IMR-90 (cell line): Measurements from ENCODE around the gene DIP2C. TPM values are rescaled to one million over a fixed set of nuclear protein-coding genes. Genes with fewer than 3 reads are reported as not detected.

ENCODE experiments used
- ATAC-seq: fragments of 200-7000 bp; cut with Tn5 transposase; 2 replicates; pipeline ENCODE4 v1.9.1; 2020; ENCODE audit warnings: low read depth, mild to moderate bottlenecking, moderate library complexity
- BruUV-seq: library from RNA; stranded (reverse); fragments of 400-500 nt; replicated peaks from 2 replicates; lab custom pipeline; 2021; lab: Mats Ljungman, UMichigan
- CTCF ChIA-PET: fragments of 300-600 bp; formaldehyde crosslinking; extraction: SDS; loops from one replicate; lab custom pipeline; 2021; ENCODE audit warnings: antibody characterized with exemption; lab: Yijun Ruan, JAX
- POLR2A ChIA-PET: fragments of 300-600 bp; sonication (Branson Sonifier 250); formaldehyde crosslinking; loops from one replicate; lab custom pipeline; 2022; ENCODE audit warnings: antibody characterized with exemption; ENCODE audit not compliant: unreplicated experiment; lab: Charles Lee
- DNase-seq: peaks from one replicate; pipeline ENCODE4 v3.0.0; 2013
- H2AFZ ChIP-seq: replicated peaks from 2 replicates; pipeline ENCODE3; 2013; ENCODE audit warnings: low read length, mild to moderate bottlenecking; ENCODE audit not compliant: poor library complexity
- H2AK5ac ChIP-seq: 2 replicates; pipeline ENCODE4 v1.6.1; 2013; ENCODE audit warnings: low read depth, low read length, inconsistent platforms
- H2AK9ac ChIP-seq: replicated peaks from 2 replicates; pipeline ENCODE3; 2013; ENCODE audit warnings: mild to moderate bottlenecking, low read depth, low read length, moderate library complexity; ENCODE audit not compliant: poor library complexity
- H2BK120ac ChIP-seq: 2 replicates; pipeline ENCODE4 v1.6.1; 2013; ENCODE audit warnings: low read depth, low read length, inconsistent platforms
- H2BK15ac ChIP-seq: 3 replicates; pipeline ENCODE4 v1.6.1; 2013; ENCODE audit warnings: low read depth, low read length, inconsistent platforms
- H2BK20ac ChIP-seq: 2 replicates; pipeline ENCODE4 v1.6.1; 2013; ENCODE audit warnings: low read depth, mild to moderate bottlenecking, inconsistent platforms, low read length, moderate library complexity
- H2BK5ac ChIP-seq: 2 replicates; pipeline ENCODE4 v1.6.1; 2013; ENCODE audit warnings: mild to moderate bottlenecking, low read depth, low read length, inconsistent platforms; ENCODE audit not compliant: poor library complexity, severe bottlenecking
- H3K14ac ChIP-seq: replicated peaks from 2 replicates; pipeline ENCODE4 v1.6.1; 2013; ENCODE audit warnings: low read depth, low read length, inconsistent platforms
- H3K18ac ChIP-seq: 2 replicates; pipeline ENCODE4 v1.6.1; 2013; ENCODE audit warnings: low read depth, low read length, control low read depth
- H3K23ac ChIP-seq: 2 replicates; pipeline ENCODE4 v1.6.1; 2013; ENCODE audit warnings: low read depth, low read length, inconsistent platforms
- H3K27ac ChIP-seq: 2 replicates; pipeline ENCODE4 v1.5.1; 2013; ENCODE audit warnings: mild to moderate bottlenecking, control low read depth, low read length; ENCODE audit not compliant: insufficient read depth
- H3K27me3 ChIP-seq: 2 replicates; pipeline ENCODE4 v1.6.1; 2013; ENCODE audit warnings: low read length; ENCODE audit not compliant: control insufficient read depth, insufficient read depth
- H3K36me3 ChIP-seq: 2 replicates; pipeline ENCODE4 v1.6.1; 2013; ENCODE audit warnings: low read length, mixed read lengths; ENCODE audit not compliant: control insufficient read depth, insufficient read depth
- H3K4ac ChIP-seq: 2 replicates; pipeline ENCODE4 v1.6.1; 2013; ENCODE audit warnings: low read depth, low read length, inconsistent platforms
- H3K4me1 ChIP-seq: 2 replicates; pipeline ENCODE4 v1.6.1; 2013; ENCODE audit warnings: low read length, mixed read lengths; ENCODE audit not compliant: control insufficient read depth, insufficient read depth
- H3K4me2 ChIP-seq: 2 replicates; pipeline ENCODE4 v1.6.1; 2013; ENCODE audit warnings: low read depth, mild to moderate bottlenecking, control low read depth, low read length, moderate library complexity
- H3K4me3 ChIP-seq: 2 replicates; pipeline ENCODE4 v1.5.1; 2013; ENCODE audit warnings: low read depth, mild to moderate bottlenecking, control low read depth, low read length, moderate library complexity; ENCODE audit not compliant: insufficient read depth
- H3K56ac ChIP-seq: 2 replicates; pipeline ENCODE4 v1.6.1; 2013; ENCODE audit warnings: low read length, inconsistent platforms; ENCODE audit not compliant: insufficient read depth; ENCODE audit errors: extremely low read depth
- H3K79me1 ChIP-seq, 2 experiments: 2 replicates each; pipeline ENCODE4 v1.6.1; 2013; ENCODE audit warnings: low read length in 2 of 2, inconsistent platforms in 1 of 2, low read depth in 1 of 2
- H3K9ac ChIP-seq: 2 replicates; pipeline ENCODE4 v1.6.1; 2013; ENCODE audit warnings: low read depth, low read length, control low read depth
- H3K9me1 ChIP-seq: 2 replicates; pipeline ENCODE4 v1.6.1; 2013; ENCODE audit warnings: low read length, inconsistent platforms; ENCODE audit not compliant: insufficient read depth
- H3K9me3 ChIP-seq: 2 replicates; pipeline ENCODE4 v1.6.1; 2013; ENCODE audit warnings: low read length; ENCODE audit not compliant: control insufficient read depth, insufficient read depth
- H4K20me1 ChIP-seq: 2 replicates; pipeline ENCODE4 v1.6.1; 2013; ENCODE audit warnings: low read length, inconsistent platforms; ENCODE audit not compliant: insufficient read depth
- H4K5ac ChIP-seq: 2 replicates; pipeline ENCODE4 v1.6.1; 2013; ENCODE audit warnings: mild to moderate bottlenecking, low read depth, low read length, control low read depth
- H4K8ac ChIP-seq, 2 experiments: 2 replicates each; pipeline ENCODE4 v1.6.1; 2013; ENCODE audit warnings: low read depth in 2 of 2, low read length in 2 of 2, control low read depth in 1 of 2, inconsistent platforms in 1 of 2
- H4K91ac ChIP-seq: 2 replicates; pipeline ENCODE4 v1.6.1; 2013; ENCODE audit warnings: low read depth, low read length, inconsistent platforms; ENCODE audit not compliant: insufficient read depth
- BHLHE40 ChIP-seq: fragments of 150-350 bp; IDR thresholded peaks from 2 replicates; pipeline ENCODE4 v1.6.1; 2016; ENCODE audit warnings: mild to moderate bottlenecking, low read depth, low read length
- CEBPB ChIP-seq: IDR thresholded peaks from 2 replicates; pipeline ENCODE4 v1.6.1; 2012; ENCODE audit warnings: low read depth, low read length, improper control_type of control experiment
- CHD1 ChIP-seq: IDR thresholded peaks from 2 replicates; pipeline ENCODE4 v1.6.1; 2012; ENCODE audit warnings: low read depth, low read length, improper control_type of control experiment
- CTCF ChIP-seq: conservative IDR thresholded peaks from 2 replicates; pipeline ENCODE4 v1.5.1; 2012; ENCODE audit warnings: mild to moderate bottlenecking, low read depth, low read length, improper control_type of control experiment
- ELK1 ChIP-seq: fragments of 150-350 bp; IDR thresholded peaks from 2 replicates; pipeline ENCODE4 v1.6.1; 2016; ENCODE audit warnings: low read depth, mild to moderate bottlenecking, low read length, moderate library complexity, borderline replicate concordance
- FOS ChIP-seq: fragments of 150-350 bp; IDR thresholded peaks from 2 replicates; pipeline ENCODE4 v1.6.1; 2016; ENCODE audit warnings: low read depth, low read length
- MAFK ChIP-seq: IDR thresholded peaks from 2 replicates; pipeline ENCODE4 v1.6.1; 2012; ENCODE audit warnings: low read depth, low read length, improper control_type of control experiment
- MAZ ChIP-seq: IDR thresholded peaks from 2 replicates; pipeline ENCODE4 v1.6.1; 2012; ENCODE audit warnings: low read depth, mild to moderate bottlenecking, low read length, improper control_type of control experiment, moderate library complexity, borderline replicate concordance
- MXI1 ChIP-seq: IDR thresholded peaks from 2 replicates; pipeline ENCODE4 v1.6.1; 2012; ENCODE audit warnings: low read depth, mild to moderate bottlenecking, low read length, moderate library complexity, borderline replicate concordance
- NFE2L2 ChIP-seq: fragments of 150-350 bp; IDR thresholded peaks from 2 replicates; pipeline ENCODE4 v1.6.1; 2016; ENCODE audit warnings: low read depth, mild to moderate bottlenecking, low read length
- RAD21 ChIP-seq: IDR thresholded peaks from 2 replicates; pipeline ENCODE4 v1.6.1; 2012; ENCODE audit warnings: low read length, improper control_type of control experiment
- RCOR1 ChIP-seq: IDR thresholded peaks from 2 replicates; pipeline ENCODE4 v1.6.1; 2012; ENCODE audit warnings: mild to moderate bottlenecking, low read length, improper control_type of control experiment; ENCODE audit not compliant: insufficient replicate concordance
- RFX5 ChIP-seq: IDR thresholded peaks from 2 replicates; pipeline ENCODE4 v1.8.0; 2012; ENCODE audit warnings: low read depth, mild to moderate bottlenecking, low read length, moderate library complexity
- SMC3 ChIP-seq: fragments of 150-350 bp; IDR thresholded peaks from 2 replicates; pipeline ENCODE4 v1.6.1; 2016; ENCODE audit warnings: low read depth, mild to moderate bottlenecking, antibody characterized with exemption, low read length, moderate library complexity
- USF2 ChIP-seq: fragments of 150-350 bp; IDR thresholded peaks from 2 replicates; pipeline ENCODE4 v1.6.1; 2017; ENCODE audit warnings: mild to moderate bottlenecking, antibody characterized with exemption, low read length, low read depth
- WGBS, 2 experiments: methylation state at CpG; one replicate each; pipeline versions ENCODE4 v1.1.5 to v1.1.7; 2013; ENCODE audit warnings: missing lambda C conversion rate in 2 of 2; ENCODE audit not compliant: insufficient read length in 1 of 2; ENCODE audit errors: extremely low coverage in 2 of 2; 5-methylcytosine and 5-hydroxymethylcytosine counted together
- dilution Hi-C: fragments of 300-500 bp; cut with HindIII; formaldehyde crosslinking; loops from one replicate; pipeline ENCODE4 v1.14.3; 2018; ENCODE audit warnings: low sequenced_read_pairs; ENCODE audit not compliant: unreplicated experiment
- in situ Hi-C: fragments of 300-500 bp; cut with MboI; formaldehyde crosslinking; loops from 3 replicates; pipeline ENCODE4 v1.14.3; 2019; ENCODE audit warnings: low sequenced_read_pairs, inconsistent platforms, mixed read lengths
- intact Hi-C: fragments of 100-400 bp; cut with micrococcal nuclease; formaldehyde crosslinking; loops from 2 replicates; pipeline ENCODE4 v1.10.0; 2022
- polyA plus RNA-seq, 3 experiments: library from polyadenylated mRNA; depleted of rRNA; stranded (reverse); fragments of >200 nt; gene quantifications; 2 replicates each; pipeline ENCODE4 v1.2.3, GENCODE V29; 2012; ENCODE audit warnings: low replicate concordance in 1 of 3
- total RNA-seq: library from RNA; depleted of rRNA; stranded (reverse); fragments of >200 nt; gene quantifications from 2 replicates; pipeline ENCODE4 v1.2.3, GENCODE V29; 2012

DIP2C gene
- total and polyA plus RNA-seq, 2 of the 4 experiments (the other 2 are of a cell fraction), result 8.6 to 17.3 TPM

GRCh38 chr10:697097-697875 is 7.8 kb upstream of the DIP2C start:
- Histone ChIP-seq H4K8ac (no peak overlapping the region), H2BK15ac (no peak overlapping the region), H3K9me1 (peaks cover 6% of the 10 kb centered on the region), H2AFZ (no peak overlapping the region), H3K4me2 (no peak overlapping the region), H4K91ac (no peak overlapping the region), H3K14ac (no peak overlapping the region), H2AK9ac (no peak overlapping the region), H3K23ac (no peak overlapping the region), H2BK20ac (no peak overlapping the region), H2BK5ac (no peak overlapping the region), H2AK5ac (no peak overlapping the region), H3K9me3 (no peaks in the 10 kb centered on the region), H3K36me3 (no peaks in the 10 kb centered on the region), H3K4me3 (no peak overlapping the region), H3K9ac (no peak overlapping the region), H3K4ac (no peak overlapping the region), H4K5ac (no peak overlapping the region), H3K27ac (no peak overlapping the region), H4K20me1 (no peaks in the 10 kb centered on the region), H3K18ac (no peak overlapping the region), H3K56ac (no peak overlapping the region), H3K79me1 (no peaks in the 10 kb centered on the region), H3K27me3 (peaks cover 27% of the 10 kb centered on the region), H3K4me1 (peaks cover 5% of the 10 kb centered on the region), H2BK120ac (no peak overlapping the region)
- in situ Hi-C loops (loop anchor here (25.0 kb wide), 1 partner anchor 185 kb away; no protein-coding TSS in a partner anchor), intact Hi-C loops (no loop called here), dilution Hi-C loops (no loop called here)
- no peak for DNase-seq
- ChIA-PET POLR2A (no interaction called here), CTCF (interaction anchor here (0.6 kb wide), 1 partner anchor 117 kb away, joined by 6 read pairs; no protein-coding TSS in a partner anchor)
- WGBS, 2 experiments, result 85% methylated on average over 22 of the region's 30 CpGs; no CpG with 5 or more reads in 1 of the 2 experiments
- BruUV-seq, result no TSS peak
- ATAC-seq, result no peak
- no peak for TF ChIP-seq NFE2L2
- TF ChIP-seq ELK1, result no peak
- no peak for TF ChIP-seq CEBPB
- no peak for TF ChIP-seq CTCF
- TF ChIP-seq SMC3, result no peak
- no peak for TF ChIP-seq RCOR1
- TF ChIP-seq MAFK, result no peak
- no peak for TF ChIP-seq USF2
- no peak for TF ChIP-seq CHD1
- no peak for TF ChIP-seq BHLHE40
- no peak for TF ChIP-seq RFX5
- no peak for TF ChIP-seq RAD21
- no peak for TF ChIP-seq MXI1
- no peak for TF ChIP-seq FOS
- no peak for TF ChIP-seq MAZ
